ENCODE results near the gene IGF2R.

IGF2R gene

DNA sequence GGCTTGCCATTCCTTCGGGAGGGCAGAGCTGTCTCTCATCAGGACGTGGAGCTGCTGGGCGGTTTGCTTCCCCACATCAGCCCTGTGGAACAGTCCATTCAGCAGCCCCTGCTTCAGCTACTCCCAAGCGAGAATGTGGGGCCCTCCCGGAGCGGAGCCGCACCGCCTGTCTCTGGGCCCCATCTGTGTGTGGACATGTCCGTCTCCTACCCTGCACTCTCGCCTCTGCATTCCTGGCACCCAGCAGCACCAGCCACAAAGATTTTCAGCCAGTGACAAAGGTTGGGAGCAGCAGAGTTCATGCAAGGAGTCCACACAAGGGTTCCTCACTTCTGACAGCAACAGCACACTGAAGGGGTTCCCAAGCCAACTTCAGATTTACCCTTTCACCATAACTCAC is 123.7 kb downstream of the IGF2R start:
- TF ChIP-seq, protein P1, sequence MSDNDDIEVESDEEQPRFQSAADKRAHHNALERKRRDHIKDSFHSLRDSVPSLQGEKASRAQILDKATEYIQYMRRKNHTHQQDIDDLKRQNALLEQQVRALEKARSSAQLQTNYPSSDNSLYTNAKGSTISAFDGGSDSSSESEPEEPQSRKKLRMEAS (IDR thresholded peaks at IDR 0.05; ENCODE audit: low read depth, low read length), result no peak
- TF ChIP-seq POLR2A (IDR thresholded peaks at IDR 0.05; ENCODE audit: extremely low read depth, insufficient read length) (no peak), CTCF (IDR thresholded peaks at IDR 0.05; ENCODE audit: low read depth, low read length) (no peak), MYC (IDR thresholded peaks at IDR 0.05; ENCODE audit: low read depth, low read length) (no peak)
- no peak overlapping the region for H3K4me3 ChIP-seq (ENCODE audit: low read depth, low read length)
- DNase-seq (ENCODE audit: low read depth), result no peak

DNA sequence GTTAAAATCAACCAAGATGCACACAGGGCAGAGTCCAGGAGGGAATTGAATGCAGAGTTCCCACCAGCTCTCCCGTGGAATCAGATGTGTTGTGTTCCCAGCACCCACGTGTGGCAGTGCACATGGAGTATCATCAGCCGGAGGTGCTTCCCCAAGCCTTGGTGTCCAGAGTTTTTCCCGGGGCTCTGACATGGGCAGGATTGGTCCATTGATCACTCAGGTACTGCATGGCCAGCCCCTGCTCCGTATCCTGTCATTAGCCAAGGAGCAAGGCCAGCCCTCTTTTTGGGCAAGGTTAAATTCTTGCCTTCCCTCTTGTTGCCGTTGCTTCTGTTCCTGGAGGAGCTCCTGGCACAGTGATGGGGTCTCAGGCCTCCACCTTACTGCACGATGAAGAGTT is 124.2 kb downstream of the IGF2R start:
- no peak for DNase-seq (ENCODE audit: low read depth)
- no peak overlapping the region for H3K4me3 ChIP-seq (ENCODE audit: low read depth, low read length)
- TF ChIP-seq MYC (IDR thresholded peaks at IDR 0.05; ENCODE audit: low read depth, low read length) (no peak), POLR2A (IDR thresholded peaks at IDR 0.05; ENCODE audit: extremely low read depth, insufficient read length) (no peak)
- TF ChIP-seq, protein P1 (IDR thresholded peaks at IDR 0.05; ENCODE audit: low read depth, low read length), result no peak

DNA sequence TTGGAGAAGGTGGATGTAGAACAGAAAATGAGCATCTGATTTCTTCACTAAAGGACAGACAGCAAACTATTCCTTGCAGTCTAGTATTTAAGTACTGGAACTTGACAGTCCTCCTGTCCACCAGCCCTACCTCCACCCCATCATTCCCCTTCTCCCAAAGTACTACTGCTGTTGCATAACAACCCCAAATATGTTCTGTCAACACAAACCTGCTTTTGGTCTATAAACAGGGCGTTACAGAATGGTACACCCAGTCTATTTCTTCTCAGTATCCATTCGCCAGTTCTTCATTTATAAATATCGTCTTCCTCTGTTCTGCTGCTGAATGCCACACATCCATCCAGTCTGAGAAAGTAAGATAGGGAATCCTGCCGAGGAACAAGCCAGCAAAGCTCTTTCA is 125.1 kb downstream of the IGF2R start:
- no peak for DNase-seq (ENCODE audit: low read depth)
- no peak overlapping the region for H3K4me3 ChIP-seq (ENCODE audit: low read depth, low read length)
- TF ChIP-seq CTCF (IDR thresholded peaks at IDR 0.05; ENCODE audit: low read depth, low read length) (no peak), POLR2A (IDR thresholded peaks at IDR 0.05; ENCODE audit: extremely low read depth, insufficient read length) (no peak), MYC (IDR thresholded peaks at IDR 0.05; ENCODE audit: low read depth, low read length) (no peak)
- TF ChIP-seq, protein P1 (IDR thresholded peaks at IDR 0.05; ENCODE audit: low read depth, low read length), result no peak

- no peak for TF ChIP-seq MYC (IDR thresholded peaks at IDR 0.05; ENCODE audit: low read depth, low read length)
- no peak for TF ChIP-seq CTCF (IDR thresholded peaks at IDR 0.05; ENCODE audit: low read depth, low read length)
- TF ChIP-seq POLR2A (IDR thresholded peaks at IDR 0.05; ENCODE audit: extremely low read depth, insufficient read length), result no peak
- TF ChIP-seq, protein P1 (IDR thresholded peaks at IDR 0.05; ENCODE audit: low read depth, low read length), result no peak
- DNase-seq (ENCODE audit: low read depth), result no peak
- H3K4me3 ChIP-seq (ENCODE audit: low read depth, low read length), result no peak overlapping the region
These were observed 126.4 kb downstream of the IGF2R start for GRCh38 chr6:160095146-160095845.

DNA sequence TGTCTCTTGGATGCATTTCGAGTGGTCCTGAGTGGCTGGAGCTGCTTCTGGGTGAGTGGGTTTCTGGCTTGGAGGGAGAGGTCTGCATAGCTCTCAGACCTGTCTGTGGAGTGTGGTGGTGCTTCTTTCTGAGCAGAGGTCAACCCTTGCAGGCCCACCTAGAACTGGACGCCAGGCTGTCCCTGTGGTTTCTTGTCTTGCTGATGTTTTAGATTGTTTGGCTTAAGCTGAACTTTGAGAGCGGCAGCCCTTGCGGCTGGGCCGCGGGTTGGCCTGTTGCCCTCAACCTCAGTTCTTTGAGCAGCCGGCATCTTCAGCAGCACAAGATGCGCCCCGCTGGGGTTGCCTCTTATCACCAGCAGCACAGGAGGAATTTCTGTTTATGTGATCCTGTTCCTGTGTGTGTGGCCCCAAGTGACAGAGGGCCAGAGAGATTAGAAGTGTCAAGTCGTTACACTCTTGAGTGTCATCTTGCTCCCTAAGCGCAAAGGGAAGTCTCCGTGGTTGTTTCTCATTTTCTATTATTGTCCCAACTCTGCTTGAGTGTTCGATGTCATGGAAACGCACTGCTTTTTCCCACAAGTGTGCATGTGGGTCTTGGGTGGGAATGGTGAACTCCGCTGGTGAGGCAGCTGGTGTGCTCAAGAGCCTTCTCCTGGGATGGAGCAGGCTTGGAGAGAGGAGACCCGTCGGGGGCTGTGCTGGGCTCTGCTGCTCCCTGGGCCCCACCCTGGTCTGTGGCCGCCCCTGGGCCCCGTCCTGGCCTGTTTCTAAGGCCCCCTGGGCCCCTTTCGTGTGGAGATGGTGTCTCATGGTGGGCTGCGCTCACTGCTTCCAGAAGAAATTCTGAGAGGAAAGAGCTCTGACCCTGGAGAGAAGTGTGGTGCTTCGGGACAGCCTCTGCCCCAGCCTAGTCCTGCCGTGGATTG is 132.7 kb downstream of the IGF2R start:
- no peak overlapping the region for H3K4me3 ChIP-seq (ENCODE audit: low read depth, low read length)
- TF ChIP-seq CTCF (IDR thresholded peaks at IDR 0.05; ENCODE audit: low read depth, low read length) (no peak), POLR2A (IDR thresholded peaks at IDR 0.05; ENCODE audit: extremely low read depth, insufficient read length) (no peak), MYC (IDR thresholded peaks at IDR 0.05; ENCODE audit: low read depth, low read length) (no peak)
- TF ChIP-seq, protein P1 (IDR thresholded peaks at IDR 0.05; ENCODE audit: low read depth, low read length), result no peak
- DNase-seq (ENCODE audit: low read depth), result no peak

GRCh38 chr6:160102399-160102798 is 133.5 kb downstream of the IGF2R start:
- no peak for DNase-seq (ENCODE audit: low read depth)
- H3K4me3 ChIP-seq (ENCODE audit: low read depth, low read length), result no peak overlapping the region
- no peak for TF ChIP-seq POLR2A (IDR thresholded peaks at IDR 0.05; ENCODE audit: extremely low read depth, insufficient read length)
- TF ChIP-seq CTCF (IDR thresholded peaks at IDR 0.05; ENCODE audit: low read depth, low read length), result no peak
- TF ChIP-seq, protein P1 (IDR thresholded peaks at IDR 0.05; ENCODE audit: low read depth, low read length), result no peak
- TF ChIP-seq MYC (IDR thresholded peaks at IDR 0.05; ENCODE audit: low read depth, low read length), result no peak
